SK-N-SH treated with all-trans-retinoic acid at 6 μM for 48 hours (cell line): ENCODE results near the gene RGS7.

Source experiments
- CREB5 ChIP-seq: fragments of 250-450 bp; sonication (Bioruptor Pico); IDR thresholded peaks from 2 replicates; pipeline ENCODE4 v1.5.1; 2020; ENCODE audit warnings: low read depth, mild to moderate bottlenecking, moderate library complexity
- ESRRG ChIP-seq: fragments of 250-450 bp; sonication (Bioruptor Pico); IDR thresholded peaks from 2 replicates; pipeline ENCODE4 v1.6.1; 2021; ENCODE audit warnings: mild to moderate bottlenecking
- PATZ1 ChIP-seq: fragments of 250-450 bp; sonication (Bioruptor Pico); IDR thresholded peaks from 2 replicates; pipeline ENCODE4 v1.8.0; 2020; ENCODE audit warnings: mild to moderate bottlenecking, moderate library complexity, borderline replicate concordance
- SNAI2 ChIP-seq: fragments of 250-450 bp; sonication (Bioruptor Pico); IDR thresholded peaks from 2 replicates; pipeline ENCODE4 v1.5.0; 2020; ENCODE audit warnings: mild to moderate bottlenecking, moderate library complexity
- TSHZ2 ChIP-seq: fragments of 250-450 bp; sonication (Bioruptor Pico); IDR thresholded peaks from 2 replicates; pipeline ENCODE4 v1.5.0; 2020; ENCODE audit warnings: mild to moderate bottlenecking, moderate library complexity
- ZFP3 ChIP-seq: fragments of 250-450 bp; sonication (Bioruptor Pico); IDR thresholded peaks from 2 replicates; pipeline ENCODE4 v1.5.0; 2020; ENCODE audit warnings: mild to moderate bottlenecking, moderate library complexity

- TF ChIP-seq ZFP3 (no peak), CREB5 (CRISPR knock-in tag) (no peak), ESRRG (CRISPR knock-in tag) (no peak), PATZ1 (CRISPR knock-in tag) (no peak), SNAI2 (CRISPR knock-in tag) (no peak), TSHZ2 (CRISPR knock-in tag) (no peak)
Measured at GRCh38 chr1:240999826-241000225, 357.2 kb downstream of the RGS7 start.
